Measurements from ENCODE around the gene OR52I1. TPM values are rescaled to one million over a fixed set of nuclear protein-coding genes. Genes with fewer than 3 reads are reported as not detected.

OR52I1 gene, protein sequence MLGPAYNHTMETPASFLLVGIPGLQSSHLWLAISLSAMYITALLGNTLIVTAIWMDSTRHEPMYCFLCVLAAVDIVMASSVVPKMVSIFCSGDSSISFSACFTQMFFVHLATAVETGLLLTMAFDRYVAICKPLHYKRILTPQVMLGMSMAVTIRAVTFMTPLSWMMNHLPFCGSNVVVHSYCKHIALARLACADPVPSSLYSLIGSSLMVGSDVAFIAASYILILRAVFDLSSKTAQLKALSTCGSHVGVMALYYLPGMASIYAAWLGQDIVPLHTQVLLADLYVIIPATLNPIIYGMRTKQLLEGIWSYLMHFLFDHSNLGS
- total RNA-seq = not detected

DNA sequence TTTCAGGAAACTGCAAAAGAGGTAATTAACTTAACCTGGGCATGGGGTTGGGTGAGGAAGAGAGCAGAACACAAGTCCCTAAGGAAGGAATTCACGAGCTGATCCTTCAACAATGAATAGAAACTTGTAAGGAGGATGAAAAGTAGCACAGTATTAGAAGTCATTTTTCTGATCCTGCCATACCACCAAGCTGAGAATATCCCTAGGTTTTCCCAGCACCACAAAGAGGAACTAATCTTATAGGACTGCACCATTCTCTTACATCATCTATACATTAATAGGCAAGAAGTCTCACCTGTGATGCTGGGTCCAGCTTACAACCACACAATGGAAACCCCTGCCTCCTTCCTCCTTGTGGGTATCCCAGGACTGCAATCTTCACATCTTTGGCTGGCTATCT is at the start of gene OR52I1:
Gene OR52I1 (plus strand): TSS at position 301 of the 400 bp plus-strand sequence. CDS start 0 bp downstream, at position 301.
- Histone ChIP-seq H3K4me1 (no peaks in the 10 kb centered on the region), H3K4me3 (no peak within 1 kb of the TSS), H3K27ac (no peak within 1 kb of the TSS), H3K9me3 (no peaks in the 10 kb centered on the region), H3K27me3 (no peaks in the 10 kb centered on the region), H3K36me3 (replicated peaks in 1 of 2; ENCODE audit: insufficient read depth in 1 of 2, low read depth in 2 of 2) (no peaks in the 10 kb centered on the region)
- no peak for DNase-seq
- intact Hi-C loops (cut with DNase I) = no loop called here
- ATAC-seq = no peak
- TF ChIP-seq, protein P1, sequence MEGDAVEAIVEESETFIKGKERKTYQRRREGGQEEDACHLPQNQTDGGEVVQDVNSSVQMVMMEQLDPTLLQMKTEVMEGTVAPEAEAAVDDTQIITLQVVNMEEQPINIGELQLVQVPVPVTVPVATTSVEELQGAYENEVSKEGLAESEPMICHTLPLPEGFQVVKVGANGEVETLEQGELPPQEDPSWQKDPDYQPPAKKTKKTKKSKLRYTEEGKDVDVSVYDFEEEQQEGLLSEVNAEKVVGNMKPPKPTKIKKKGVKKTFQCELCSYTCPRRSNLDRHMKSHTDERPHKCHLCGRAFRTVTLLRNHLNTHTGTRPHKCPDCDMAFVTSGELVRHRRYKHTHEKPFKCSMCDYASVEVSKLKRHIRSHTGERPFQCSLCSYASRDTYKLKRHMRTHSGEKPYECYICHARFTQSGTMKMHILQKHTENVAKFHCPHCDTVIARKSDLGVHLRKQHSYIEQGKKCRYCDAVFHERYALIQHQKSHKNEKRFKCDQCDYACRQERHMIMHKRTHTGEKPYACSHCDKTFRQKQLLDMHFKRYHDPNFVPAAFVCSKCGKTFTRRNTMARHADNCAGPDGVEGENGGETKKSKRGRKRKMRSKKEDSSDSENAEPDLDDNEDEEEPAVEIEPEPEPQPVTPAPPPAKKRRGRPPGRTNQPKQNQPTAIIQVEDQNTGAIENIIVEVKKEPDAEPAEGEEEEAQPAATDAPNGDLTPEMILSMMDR (IDR thresholded peaks at IDR 0.05) = no peak
- no peak for TF ChIP-seq POLR2A (IDR thresholded peaks at IDR 0.05)
- WGBS, 2 donors = 56 to 74% methylated on average over 1 of the region's 1 CpG

DNA sequence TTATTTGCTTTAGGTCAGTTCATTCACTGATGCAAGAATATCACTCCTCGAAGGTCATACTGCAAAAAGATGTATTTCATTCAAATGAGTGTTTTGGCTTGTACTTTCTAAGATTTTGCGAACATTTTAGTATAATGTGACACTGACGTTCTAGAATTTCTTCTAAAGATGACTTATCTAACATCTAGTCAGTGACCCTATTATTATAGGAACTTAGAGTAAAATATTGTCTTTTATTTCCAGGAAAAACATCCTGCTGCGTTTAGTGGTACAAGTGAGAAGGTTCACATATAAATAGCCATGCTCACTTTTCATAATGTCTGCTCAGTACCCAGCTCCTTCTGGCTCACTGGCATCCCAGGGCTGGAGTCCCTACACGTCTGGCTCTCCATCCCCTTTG is 48.9 kb upstream of the OR52I1 start, which contains the start of gene OR52M1:
Gene OR52M1 (plus strand): TSS at position 301 of the 400 bp plus-strand sequence. CDS start 0 bp downstream, at position 301.
- no peak for ATAC-seq
- intact Hi-C loops (cut with DNase I) = loop anchor here (5.0 kb wide), 1 partner anchor 358 kb away; no protein-coding TSS in a partner anchor

DNA sequence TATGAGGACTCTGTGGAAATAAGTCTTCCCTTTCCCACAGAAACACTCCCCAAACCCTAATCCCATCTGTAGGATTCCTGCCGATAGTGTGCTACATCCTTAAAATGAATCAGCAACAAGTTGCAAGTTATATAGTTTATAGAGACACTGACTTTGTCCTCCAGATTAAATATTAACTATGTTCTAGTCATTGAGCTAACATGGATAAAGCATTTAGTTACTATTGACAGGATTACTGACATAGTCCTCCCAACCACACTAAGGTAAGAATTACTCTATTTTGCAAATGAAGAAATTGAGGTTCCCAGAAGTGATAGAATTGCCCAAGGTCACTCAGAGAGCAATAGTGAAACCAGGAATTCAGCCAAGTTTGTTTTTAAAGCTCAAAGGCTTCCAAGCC is 47.0 kb upstream of the OR52I1 start:
- DNase-seq (no peak), ATAC-seq (peak; percentile 40)
- H3K27me3 ChIP-seq = no peaks in the 10 kb centered on the region
- 31 to 50% methylated on average over 1 of the region's 1 CpG for WGBS, 2 donors
- no peak for TF ChIP-seq POLR2A (IDR thresholded peaks at IDR 0.05)
- TF ChIP-seq, protein P1 (IDR thresholded peaks at IDR 0.05) = no peak
- H3K4me3 ChIP-seq = no peak overlapping the region
- H3K36me3 ChIP-seq (replicated peaks in 1 of 2; ENCODE audit: insufficient read depth in 1 of 2, low read depth in 2 of 2) = no peaks in the 10 kb centered on the region
- no peaks in the 10 kb centered on the region for H3K9me3 ChIP-seq
- H3K27ac ChIP-seq = no peak overlapping the region
- intact Hi-C loops (cut with DNase I) = no loop called here
- H3K4me1 ChIP-seq = peaks cover 10% of the 10 kb centered on the region

More for the DNA sequence above, 48.9 kb upstream of the OR52I1 start, which contains the start of gene OR52M1:
- WGBS, 2 donors = 77 to 79% methylated on average over 5 of the region's 5 CpGs
- peaks cover 10% of the 10 kb centered on the region for H3K4me1 ChIP-seq
- TF ChIP-seq POLR2A (IDR thresholded peaks at IDR 0.05) = no peak
- TF ChIP-seq, protein P1 (IDR thresholded peaks at IDR 0.05) = no peak
- no peak within 1 kb of the TSS for H3K4me3 ChIP-seq
- H3K9me3 ChIP-seq = no peaks in the 10 kb centered on the region
- no peaks in the 10 kb centered on the region for H3K36me3 ChIP-seq (replicated peaks in 1 of 2; ENCODE audit: insufficient read depth in 1 of 2, low read depth in 2 of 2)
- no peaks in the 10 kb centered on the region for H3K27me3 ChIP-seq
- no peak for DNase-seq
- no peak within 1 kb of the TSS for H3K27ac ChIP-seq

DNA sequence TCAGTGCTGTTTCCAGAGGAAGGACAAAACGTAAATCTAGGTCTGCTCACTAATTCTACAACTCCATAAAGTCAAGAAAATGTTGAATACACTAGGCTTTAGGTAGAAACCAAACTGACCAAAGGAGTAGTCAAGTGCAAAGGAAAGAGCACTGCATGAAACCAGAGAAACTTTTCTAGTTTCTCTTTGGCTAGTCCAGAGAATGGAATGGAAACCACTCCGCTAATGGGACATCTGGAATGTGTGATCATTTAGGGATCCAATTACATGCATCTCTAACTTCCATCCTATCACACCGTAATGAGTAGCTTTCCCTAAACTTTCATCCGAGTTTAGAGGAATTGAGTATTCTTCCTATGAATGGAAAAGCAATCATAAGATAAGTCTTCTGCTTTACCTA is 46.4 kb upstream of the OR52I1 start:
- WGBS, 2 donors = 79 to 84% methylated on average over 4 of the region's 4 CpGs
- Histone ChIP-seq H3K36me3 (replicated peaks in 1 of 2; ENCODE audit: insufficient read depth in 1 of 2, low read depth in 2 of 2) (no peaks in the 10 kb centered on the region), H3K27me3 (no peaks in the 10 kb centered on the region), H3K4me3 (no peak overlapping the region), H3K4me1 (peaks cover 10% of the 10 kb centered on the region), H3K9me3 (no peaks in the 10 kb centered on the region), H3K27ac (no peak overlapping the region)
- ATAC-seq (no peak), DNase-seq (no peak)
- TF ChIP-seq POLR2A (IDR thresholded peaks at IDR 0.05) = no peak
- TF ChIP-seq, protein P1 (IDR thresholded peaks at IDR 0.05) = no peak
- intact Hi-C loops (cut with DNase I) = no loop called here
